Panc1 (cell line): ENCODE measurements around the gene HIPK3. TPM values are rescaled to one million over a fixed set of nuclear protein-coding genes. Genes with fewer than 3 reads are reported as not detected.

Experiments
- ATAC-seq: fragments of 200-7000 bp; cut with Tn5 transposase; 2 replicates; pipeline ENCODE4 v1.9.1; 2020; ENCODE audit warnings: mild to moderate bottlenecking, moderate library complexity
- BruUV-seq: library from RNA; stranded (reverse); fragments of 400-500 nt; replicated peaks from 2 replicates; lab custom pipeline; 2021; lab: Mats Ljungman, UMichigan
- CTCF ChIA-PET: fragments of 300-600 bp; sonication (Branson Sonifier 250); formaldehyde crosslinking; loops from one replicate; lab custom pipeline; 2022; ENCODE audit warnings: antibody characterized with exemption; lab: Charles Lee
- POLR2A ChIA-PET: fragments of 300-600 bp; sonication (Branson Sonifier 250); formaldehyde crosslinking; loops from one replicate; lab custom pipeline; 2022; ENCODE audit warnings: antibody characterized with exemption; lab: Charles Lee
- DNase-seq: peaks from one replicate; pipeline ENCODE4 v3.0.0-alpha.2; 2010; ENCODE audit warnings: low read depth, low spot score
- H3K27ac ChIP-seq: 2 replicates; pipeline ENCODE4 v1.5.1; 2011; ENCODE audit warnings: mild to moderate bottlenecking, low read length, inconsistent platforms
- H3K27me3 ChIP-seq: fragments of 200-500 bp; sonication (Bioruptor generic); 2 replicates; pipeline ENCODE4 v1.6.0; 2014; ENCODE audit warnings: low read length, inconsistent platforms; ENCODE audit not compliant: control insufficient read depth, insufficient read depth
- H3K36me3 ChIP-seq: fragments of 200-500 bp; sonication (Bioruptor generic); 2 replicates; pipeline ENCODE4 v1.5.1; 2014; ENCODE audit warnings: inconsistent platforms, mild to moderate bottlenecking, low read length, moderate library complexity; ENCODE audit not compliant: control insufficient read depth, insufficient read depth
- H3K4me1 ChIP-seq: 2 replicates; pipeline ENCODE4 v1.5.1; 2011; ENCODE audit warnings: inconsistent platforms, mild to moderate bottlenecking, low read length, moderate library complexity; ENCODE audit not compliant: control insufficient read depth, insufficient read depth
- H3K4me3 ChIP-seq, 2 experiments: 2 replicates each; pipeline ENCODE4 v1.5.1; 2011 to 2012; ENCODE audit warnings: low read depth in 2 of 2, low read length in 2 of 2, mild to moderate bottlenecking in 2 of 2, inconsistent platforms in 1 of 2, moderate library complexity in 1 of 2
- H3K9me3 ChIP-seq: fragments of 200-500 bp; sonication (Bioruptor generic); 2 replicates; pipeline ENCODE4 v1.5.1; 2014; ENCODE audit warnings: low read depth, mild to moderate bottlenecking, inconsistent platforms, low read length, moderate library complexity; ENCODE audit not compliant: control insufficient read depth, insufficient read depth
- POLR2AphosphoS5 ChIP-seq: IDR thresholded peaks from 2 replicates; pipeline ENCODE4 v1.6.1; 2012; ENCODE audit warnings: mild to moderate bottlenecking, low read depth, low read length, moderate library complexity
- REST ChIP-seq, 2 experiments: IDR thresholded peaks; 2 replicates each; pipeline ENCODE4 v1.6.1; 2011 to 2012; ENCODE audit warnings: low read depth in 2 of 2, control low read depth in 1 of 2, low read length in 1 of 2, mild to moderate bottlenecking in 1 of 2, moderate library complexity in 1 of 2; ENCODE audit not compliant: insufficient read depth in 1 of 2
- SIN3A ChIP-seq: IDR thresholded peaks from 2 replicates; pipeline ENCODE4 v1.6.1; 2012; ENCODE audit warnings: low read depth, mild to moderate bottlenecking, low read length, moderate library complexity, borderline replicate concordance; ENCODE audit not compliant: insufficient read depth
- TCF7L2 ChIP-seq: IDR thresholded peaks from 2 replicates; pipeline ENCODE4 v1.6.1; 2011; ENCODE audit warnings: mild to moderate bottlenecking, low read depth, low read length, inconsistent platforms
- in situ Hi-C: cut with HindIII; loops from 2 replicates; pipeline ENCODE4 v1.10.0; 2016; ENCODE audit warnings: low sequenced_read_pairs, low pct_unique_long_range_greater_than_20kb
- intact Hi-C: fragments of 100-400 bp; cut with micrococcal nuclease; formaldehyde crosslinking; loops from one replicate; pipeline ENCODE4 v1.10.0; 2022; ENCODE audit not compliant: unreplicated experiment
- total RNA-seq: library from RNA; stranded (reverse); gene quantifications from one replicate; pipeline ENCODE4 v1.2.1, GENCODE V29; 2021; ENCODE audit not compliant: unreplicated experiment
- TF ChIP-seq, protein P1 (sequence below): fragments of 450-650 bp; IDR thresholded peaks from 2 replicates; pipeline ENCODE4 v1.5.1; 2017; ENCODE audit warnings: mild to moderate bottlenecking

The HIPK3 gene
- total RNA-seq, 1 experiment from 2014 or later, result 72.2 TPM

- BruUV-seq, result no TSS peak
- DNase-seq (no peak), ATAC-seq (no peak)
- Histone ChIP-seq H3K9me3 (peaks cover 8% of the 10 kb centered on the region; the same call in 1 of the 2 replicates), H3K27me3 (no peaks in the 10 kb centered on the region), H3K36me3 (no peaks in the 10 kb centered on the region), H3K4me3 (no peak overlapping the region; a peak in 1 of 4 replicates), H3K27ac (peak overlapping the region; percentile 7; the same call in 1 of the 2 replicates), H3K4me1 (no peaks in the 10 kb centered on the region)
- TF ChIP-seq POLR2AphosphoS5, result no peak
- TF ChIP-seq TCF7L2, result no peak
- no peak for TF ChIP-seq REST (IDR thresholded peaks at IDR 0.05; ENCODE audit: insufficient read depth in 1 of 2, low read depth in 2 of 2, low read length in 1 of 2)
- no peak for TF ChIP-seq SIN3A
- TF ChIP-seq, protein P1, sequence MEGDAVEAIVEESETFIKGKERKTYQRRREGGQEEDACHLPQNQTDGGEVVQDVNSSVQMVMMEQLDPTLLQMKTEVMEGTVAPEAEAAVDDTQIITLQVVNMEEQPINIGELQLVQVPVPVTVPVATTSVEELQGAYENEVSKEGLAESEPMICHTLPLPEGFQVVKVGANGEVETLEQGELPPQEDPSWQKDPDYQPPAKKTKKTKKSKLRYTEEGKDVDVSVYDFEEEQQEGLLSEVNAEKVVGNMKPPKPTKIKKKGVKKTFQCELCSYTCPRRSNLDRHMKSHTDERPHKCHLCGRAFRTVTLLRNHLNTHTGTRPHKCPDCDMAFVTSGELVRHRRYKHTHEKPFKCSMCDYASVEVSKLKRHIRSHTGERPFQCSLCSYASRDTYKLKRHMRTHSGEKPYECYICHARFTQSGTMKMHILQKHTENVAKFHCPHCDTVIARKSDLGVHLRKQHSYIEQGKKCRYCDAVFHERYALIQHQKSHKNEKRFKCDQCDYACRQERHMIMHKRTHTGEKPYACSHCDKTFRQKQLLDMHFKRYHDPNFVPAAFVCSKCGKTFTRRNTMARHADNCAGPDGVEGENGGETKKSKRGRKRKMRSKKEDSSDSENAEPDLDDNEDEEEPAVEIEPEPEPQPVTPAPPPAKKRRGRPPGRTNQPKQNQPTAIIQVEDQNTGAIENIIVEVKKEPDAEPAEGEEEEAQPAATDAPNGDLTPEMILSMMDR, result no peak
- in situ Hi-C loops, result no loop called here
- POLR2A ChIA-PET, result no interaction called here
- CTCF ChIA-PET, result no interaction called here
- intact Hi-C loops, result no loop called here
Measured at GRCh38 chr11:33389635-33390034, 132.5 kb downstream of the HIPK3 start.

GRCh38 chr11:33390944-33391892, 134.0 kb downstream of the HIPK3 start:
- no peak overlapping the region for H3K27ac ChIP-seq
- no peaks in the 10 kb centered on the region for H3K4me1 ChIP-seq
- H3K9me3 ChIP-seq, result no peaks in the 10 kb centered on the region
- ChIA-PET POLR2A (interaction anchor here (0.7 kb wide), 1 partner anchor 332 kb away, joined by 3 read pairs; no protein-coding TSS in a partner anchor), CTCF (interaction anchor here (1.0 kb wide), 1 partner anchor 73 kb away, joined by 3 read pairs; no protein-coding TSS in a partner anchor)
- H3K4me3 ChIP-seq, result no peak overlapping the region
- in situ Hi-C loops, result no loop called here
- no peaks in the 10 kb centered on the region for H3K36me3 ChIP-seq
- H3K27me3 ChIP-seq, result no peaks in the 10 kb centered on the region
- intact Hi-C loops, result no loop called here
- BruUV-seq, result no TSS peak
- DNase-seq (no peak), ATAC-seq (no peak)
- TF ChIP-seq, protein P1, result no peak
- TF ChIP-seq REST (IDR thresholded peaks at IDR 0.05; ENCODE audit: insufficient read depth in 1 of 2, low read depth in 2 of 2, low read length in 1 of 2), result no peak
- no peak for TF ChIP-seq POLR2AphosphoS5
- no peak for TF ChIP-seq SIN3A
- no peak for TF ChIP-seq TCF7L2
